ENCODE results near the gene ERFL. TPM values are rescaled to one million over a fixed set of nuclear protein-coding genes. Genes with fewer than 3 reads are reported as not detected.

Gene ERFL
- total and polyA plus RNA-seq, 10 donors, result 0.46 to 3.0 (median 2.1) TPM

DNA sequence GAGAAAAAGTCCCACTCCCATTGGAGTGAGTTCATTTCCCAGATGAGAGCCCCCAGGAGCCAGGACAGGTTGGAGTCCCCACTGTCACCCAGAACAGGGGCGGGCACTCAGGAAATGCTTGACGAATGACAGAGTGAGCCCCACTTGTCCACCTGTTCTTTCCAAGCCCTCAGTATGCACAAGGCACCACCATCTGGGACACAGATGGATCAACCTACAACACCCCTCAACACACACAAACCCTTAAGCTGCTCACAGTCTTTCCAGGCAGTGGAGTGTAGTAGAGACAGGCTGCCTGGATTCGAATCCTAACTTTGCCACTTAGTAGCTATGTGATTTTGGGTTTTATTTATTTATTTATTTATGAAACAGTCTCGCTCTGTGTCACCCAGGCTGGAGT lies 37.3 kb downstream of the ERFL start:
- Histone ChIP-seq H3K27me3 (replicated peaks in 1 of 7) (no peaks in the 10 kb centered on the region), H3K36me3 (peaks cover 4 to 86% (median 56%) of the 10 kb centered on the region in 6 donors), H3K9me3 (no peaks in the 10 kb centered on the region), H3K4me1 (peaks cover 8 to 95% (median 65%) of the 10 kb centered on the region in 6 donors), H3K4me3 (no peak overlapping the region), H3K27ac (peak overlapping the region in 1 of 8 donors; percentile 16)
- intact Hi-C loops (cut with DNase I; ENCODE audit: low total_unique reads), result no loop called here
- WGBS, 5 donors, result 90 to 98% (median 92%) methylated on average over 4 of the region's 4 CpGs
- DNase-seq, result no peak
- TF ChIP-seq POLR2AphosphoS5 (IDR thresholded peaks at IDR 0.05), result no peak
- TF ChIP-seq, protein P1, sequence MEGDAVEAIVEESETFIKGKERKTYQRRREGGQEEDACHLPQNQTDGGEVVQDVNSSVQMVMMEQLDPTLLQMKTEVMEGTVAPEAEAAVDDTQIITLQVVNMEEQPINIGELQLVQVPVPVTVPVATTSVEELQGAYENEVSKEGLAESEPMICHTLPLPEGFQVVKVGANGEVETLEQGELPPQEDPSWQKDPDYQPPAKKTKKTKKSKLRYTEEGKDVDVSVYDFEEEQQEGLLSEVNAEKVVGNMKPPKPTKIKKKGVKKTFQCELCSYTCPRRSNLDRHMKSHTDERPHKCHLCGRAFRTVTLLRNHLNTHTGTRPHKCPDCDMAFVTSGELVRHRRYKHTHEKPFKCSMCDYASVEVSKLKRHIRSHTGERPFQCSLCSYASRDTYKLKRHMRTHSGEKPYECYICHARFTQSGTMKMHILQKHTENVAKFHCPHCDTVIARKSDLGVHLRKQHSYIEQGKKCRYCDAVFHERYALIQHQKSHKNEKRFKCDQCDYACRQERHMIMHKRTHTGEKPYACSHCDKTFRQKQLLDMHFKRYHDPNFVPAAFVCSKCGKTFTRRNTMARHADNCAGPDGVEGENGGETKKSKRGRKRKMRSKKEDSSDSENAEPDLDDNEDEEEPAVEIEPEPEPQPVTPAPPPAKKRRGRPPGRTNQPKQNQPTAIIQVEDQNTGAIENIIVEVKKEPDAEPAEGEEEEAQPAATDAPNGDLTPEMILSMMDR (IDR thresholded peaks at IDR 0.05 in 8 of 11, conservative IDR thresholded peaks at IDR 0.05 in 3 of 11), result no peak
- no peak for TF ChIP-seq POLR2A (IDR thresholded peaks at IDR 0.05)

DNA sequence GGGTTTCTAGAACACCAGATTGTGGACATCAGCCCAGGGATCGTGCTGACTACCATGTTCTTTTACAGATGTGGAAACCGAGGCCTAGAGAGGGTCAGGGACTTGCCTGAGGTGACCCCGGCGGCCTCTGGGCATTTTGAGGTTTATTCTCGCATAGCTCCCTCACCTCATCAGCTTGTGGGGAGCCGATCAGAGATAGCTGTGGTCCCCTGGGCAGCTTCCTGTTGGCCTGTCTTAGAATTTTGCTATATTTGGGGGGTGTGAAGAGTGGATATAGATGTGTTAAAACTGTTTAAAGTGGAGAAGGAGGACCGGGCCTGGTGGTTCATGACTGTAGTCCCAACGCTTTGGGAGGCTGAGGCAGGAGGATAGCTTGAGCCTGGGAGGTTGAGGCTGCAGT lies 38.4 kb downstream of the ERFL start:
- no peak for DNase-seq
- H3K36me3 ChIP-seq, result peaks cover 0 to 86% (median 45%) of the 10 kb centered on the region in 6 donors
- peaks cover 17 to 95% (median 75%) of the 10 kb centered on the region in 6 donors for H3K4me1 ChIP-seq

DNA sequence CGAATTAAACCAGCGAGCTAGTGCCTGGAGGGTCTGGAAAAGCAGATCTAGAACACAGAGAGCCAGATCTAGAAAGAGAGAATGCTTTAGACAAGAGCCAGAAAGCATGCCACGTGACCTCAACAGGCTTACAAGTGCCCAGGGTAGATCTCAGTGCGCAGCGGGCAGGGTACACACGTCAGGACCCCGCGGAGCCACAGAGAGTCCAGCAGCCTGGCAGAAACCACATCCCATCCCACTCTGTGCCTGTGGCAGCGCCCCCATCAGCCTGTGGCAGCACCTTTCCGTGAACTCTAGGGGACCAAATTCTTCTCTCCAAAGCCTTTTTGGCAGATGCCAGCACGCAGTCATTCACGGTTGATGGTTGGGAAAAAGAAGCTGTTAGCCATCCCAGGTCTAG lies 39.3 kb downstream of the ERFL start:
- Histone ChIP-seq H3K36me3 (peaks cover 0 to 78% (median 38%) of the 10 kb centered on the region in 6 donors), H3K9me3 (no peaks in the 10 kb centered on the region), H3K4me3 (peak overlapping the region in 4 of 8 donors; percentile 51 to 99 (median 94)), H3K4me1 (peaks cover 22 to 93% (median 80%) of the 10 kb centered on the region in 6 donors), H3K27me3 (replicated peaks in 1 of 7) (no peaks in the 10 kb centered on the region), H3K27ac (peak overlapping the region in 7 of 8 donors; percentile 77 to 99 (median 98))
- intact Hi-C loops (cut with DNase I; ENCODE audit: low total_unique reads), result no loop called here
- DNase-seq, result no peak
- WGBS, 5 donors, result 79 to 89% (median 84%) methylated on average over 8 to 12 of the region's 12 CpGs
- TF ChIP-seq POLR2AphosphoS5 (IDR thresholded peaks at IDR 0.05) (peak; percentile 36 to 75 (median 51)), POLR2A (IDR thresholded peaks at IDR 0.05) (no peak)
- TF ChIP-seq, protein P1 (IDR thresholded peaks at IDR 0.05 in 8 of 11, conservative IDR thresholded peaks at IDR 0.05 in 3 of 11), result no peak

More for the DNA sequence above, 38.4 kb downstream of the ERFL start:
- TF ChIP-seq POLR2AphosphoS5 (IDR thresholded peaks at IDR 0.05), result peak in 1 of 3 donors; percentile 3
- TF ChIP-seq POLR2A (IDR thresholded peaks at IDR 0.05), result no peak
- no peaks in the 10 kb centered on the region for H3K27me3 ChIP-seq (replicated peaks in 1 of 7)
- H3K4me3 ChIP-seq, result no peak overlapping the region
- H3K9me3 ChIP-seq, result no peaks in the 10 kb centered on the region
- intact Hi-C loops (cut with DNase I; ENCODE audit: low total_unique reads), result no loop called here
- H3K27ac ChIP-seq, result peak overlapping the region in 4 of 8 donors; percentile 89 to 99 (median 98)
- 76 to 91% (median 89%) methylated on average over 8 of the region's 8 CpGs for WGBS, 5 donors

DNA sequence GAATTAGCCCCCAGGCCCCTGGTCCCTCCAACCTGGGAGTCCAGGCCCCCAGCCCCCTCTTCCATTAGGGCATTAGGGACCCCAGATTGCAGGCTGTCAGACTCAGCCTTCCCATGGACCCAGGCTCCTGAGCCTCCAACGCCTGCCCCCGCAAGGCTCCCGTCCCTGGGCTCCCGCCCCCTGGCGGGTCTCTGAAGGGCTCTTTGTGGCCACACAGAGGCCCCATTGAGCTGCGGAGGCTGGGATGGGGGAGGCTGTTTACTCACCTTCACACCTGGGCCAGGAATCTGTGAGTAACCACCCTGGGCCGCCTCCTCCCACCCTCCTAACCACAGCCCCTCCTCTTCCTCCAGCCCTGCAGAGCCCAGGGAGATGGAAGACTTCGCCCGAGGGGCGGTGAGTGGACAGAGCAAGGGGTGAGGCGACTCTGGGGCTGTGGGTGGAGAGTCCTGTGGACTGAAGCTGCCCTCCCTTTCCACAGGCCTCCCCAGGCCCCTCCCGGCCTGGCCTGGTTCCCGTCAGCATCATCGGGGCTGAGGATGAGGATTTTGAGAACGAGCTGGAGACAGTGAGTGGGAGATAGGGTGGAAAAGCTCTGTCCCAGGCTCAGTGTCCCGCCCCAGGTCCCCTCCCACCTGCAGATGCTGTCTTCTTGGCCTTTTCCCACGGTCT lies 40.4 kb downstream of the ERFL start:
- peak overlapping the region; percentile 31 to 99 (median 70) for H3K4me3 ChIP-seq
- peak overlapping the region; percentile 77 to 99 (median 94) for H3K27ac ChIP-seq

More for the DNA sequence above, 40.4 kb downstream of the ERFL start:
- H3K9me3 ChIP-seq, result no peaks in the 10 kb centered on the region
- peak; percentile 93 for DNase-seq
- H3K27me3 ChIP-seq (replicated peaks in 1 of 7), result no peaks in the 10 kb centered on the region
- peaks cover 0 to 70% (median 36%) of the 10 kb centered on the region in 6 donors for H3K36me3 ChIP-seq
- WGBS, 5 donors, result 23 to 44% (median 31%) methylated on average over 11 to 17 of the region's 17 CpGs
- peaks cover 22 to 95% (median 79%) of the 10 kb centered on the region in 6 donors for H3K4me1 ChIP-seq
- TF ChIP-seq, protein P1 (IDR thresholded peaks at IDR 0.05 in 8 of 11, conservative IDR thresholded peaks at IDR 0.05 in 3 of 11), result peak in 7 of 11 experiments; percentile 22 to 56 (median 44)
- TF ChIP-seq POLR2AphosphoS5 (IDR thresholded peaks at IDR 0.05) (peak; percentile 31 to 86 (median 66)), POLR2A (IDR thresholded peaks at IDR 0.05) (no peak)
- intact Hi-C loops (cut with DNase I; ENCODE audit: low total_unique reads), result no loop called here
